HepG2 (cell line): ENCODE results near the gene GALNTL6. TPM values are rescaled to one million over a fixed set of nuclear protein-coding genes. Genes with fewer than 3 reads are reported as not detected.

Experiments used
- ATAC-seq: fragments of 200-7000 bp; cut with Tn5 transposase; 3 replicates; pipeline ENCODE4 v1.9.1; 2020; ENCODE audit warnings: mild to moderate bottlenecking, moderate library complexity
- BruUV-seq: library from RNA; stranded (reverse); fragments of 400-500 nt; replicated peaks from 2 replicates; lab custom pipeline; 2021; lab: Mats Ljungman, UMichigan
- CTCF ChIA-PET: fragments of 300-600 bp; formaldehyde crosslinking; extraction: SDS; loops from one replicate; lab custom pipeline; 2021; ENCODE audit warnings: low total read pairs, inconsistent platforms, low intra/inter-chr PET ratio; lab: Yijun Ruan, JAX
- POLR2A ChIA-PET: fragments of 350-600 bp; sonication (Branson Sonifier 250); formaldehyde crosslinking; loops from one replicate; lab custom pipeline; 2020; ENCODE audit warnings: antibody characterized with exemption, inconsistent platforms; lab: Yijun Ruan, JAX
- DNase-seq: peaks from one replicate; pipeline ENCODE4 v3.0.0-alpha.2; 2015; ENCODE audit warnings: low spot score
- FAIRE-seq: peaks from 3 replicates; lab custom pipeline; 2011; peaks lifted over from hg19 to GRCh38; lab: Jason Lieb, UNC
- H2AFZ ChIP-seq: one replicate; pipeline ENCODE4 v1.6.1; 2011; ENCODE audit warnings: low read length, inconsistent platforms
- H3K27ac ChIP-seq: fragments of 300-600 bp; 3 replicates; pipeline ENCODE4 v1.8.0; 2011; ENCODE audit warnings: mixed run types, mild to moderate bottlenecking, mixed read lengths, low read length, inconsistent platforms; ENCODE audit not compliant: insufficient read depth; ENCODE audit errors: extremely low read length
- H3K27me3 ChIP-seq, 2 experiments: fragments of 200-600 bp in 1 of 2; 2 replicates in 1 of 2; 3 replicates in 1 of 2; pipeline versions ENCODE4 v1.6.0 to v1.8.0; 2011; ENCODE audit warnings: low read length in 2 of 2, mild to moderate bottlenecking in 2 of 2, moderate library complexity in 2 of 2, inconsistent platforms in 1 of 2; ENCODE audit not compliant: insufficient read depth in 2 of 2, control insufficient read depth in 1 of 2
- H3K36me3 ChIP-seq, 2 experiments: fragments of 200-600 bp in 1 of 2; replicated peaks in 1 of 2; 2 replicates in 1 of 2; 3 replicates in 1 of 2; pipeline versions ENCODE4 v1.5.1 to v1.8.0; 2011; ENCODE audit warnings: low read length in 2 of 2, inconsistent platforms in 1 of 2; ENCODE audit not compliant: insufficient read depth in 2 of 2, control insufficient read depth in 1 of 2
- H3K4me1 ChIP-seq: 2 replicates; pipeline ENCODE4 v1.5.1; 2012; ENCODE audit warnings: low read length, inconsistent platforms; ENCODE audit not compliant: insufficient read depth
- H3K4me2 ChIP-seq: 2 replicates; pipeline ENCODE4 v1.6.0; 2011; ENCODE audit warnings: low read depth, low read length, inconsistent platforms
- H3K4me3 ChIP-seq, 3 experiments: fragments of 200-600 bp in 1 of 3; sonication (generic), shearing (Covaris generic) in 1 of 3; replicated peaks in 1 of 3; 2 replicates each; pipeline ENCODE4 v1.5.1; 2011 to 2016; ENCODE audit warnings: low read length in 3 of 3, inconsistent platforms in 2 of 3, low read depth in 2 of 3, mild to moderate bottlenecking in 2 of 3, control low read depth in 1 of 3, mixed read lengths in 1 of 3; ENCODE audit not compliant: insufficient read depth in 1 of 3
- H3K79me2 ChIP-seq: one replicate; pipeline ENCODE4 v1.6.1; 2011; ENCODE audit warnings: low read length, inconsistent platforms; ENCODE audit not compliant: insufficient read depth
- H3K9ac ChIP-seq: 2 replicates; pipeline ENCODE4 v1.6.0; 2011; ENCODE audit warnings: mild to moderate bottlenecking, low read depth, low read length, inconsistent platforms; ENCODE audit not compliant: insufficient read depth
- H3K9me3 ChIP-seq: 2 replicates; pipeline ENCODE4 v1.5.1; 2012; ENCODE audit warnings: mild to moderate bottlenecking, low read length
- H4K20me1 ChIP-seq: 2 replicates; pipeline ENCODE4 v1.6.0; 2011; ENCODE audit warnings: inconsistent platforms, mild to moderate bottlenecking, low read length, moderate library complexity; ENCODE audit not compliant: insufficient read depth
- MAFK ChIP-seq, 2 experiments: IDR thresholded peaks in 1 of 2; conservative IDR thresholded peaks in 1 of 2; 2 replicates each; pipeline ENCODE4 v1.6.1; 2011; ENCODE audit warnings: improper control_type of control experiment in 2 of 2, low read length in 2 of 2
- NFATC3 ChIP-seq: sonication (generic); formaldehyde crosslinking; IDR thresholded peaks from 2 replicates; pipeline ENCODE4 v1.5.1; 2020; ENCODE audit warnings: mild to moderate bottlenecking, missing genetic modification reagents
- SOX13 ChIP-seq, 3 experiments: fragments of 450-650 bp in 1 of 3; sonication (generic) in 1 of 3; formaldehyde crosslinking in 1 of 3; IDR thresholded peaks in 2 of 3; conservative IDR thresholded peaks in 1 of 3; 2 replicates each; pipeline versions ENCODE4 v1.5.0 to v1.6.1; 2016 to 2020; ENCODE audit warnings: antibody characterized with exemption in 1 of 3, mild to moderate bottlenecking in 1 of 3, missing compliant biosample characterization in 1 of 3, missing genetic modification reagents in 1 of 3, moderate library complexity in 1 of 3
- ZFP91 ChIP-seq: sonication (generic); formaldehyde crosslinking; IDR thresholded peaks from 2 replicates; pipeline ENCODE4 v1.9.0; 2022; ENCODE audit warnings: missing genetic modification reagents, mild to moderate bottlenecking, borderline replicate concordance
- ZNF337 ChIP-seq: sonication (generic); formaldehyde crosslinking; IDR thresholded peaks from 2 replicates; pipeline ENCODE4 v1.5.1; 2020; ENCODE audit warnings: missing genetic modification reagents, low read depth, mild to moderate bottlenecking, borderline replicate concordance
- ZNF75D ChIP-seq: sonication (generic); formaldehyde crosslinking; IDR thresholded peaks from 2 replicates; pipeline ENCODE4 v1.8.1; 2023; ENCODE audit warnings: missing genetic modification reagents, mild to moderate bottlenecking, borderline replicate concordance
- ZNF772 ChIP-seq: sonication (generic); formaldehyde crosslinking; IDR thresholded peaks from 2 replicates; pipeline ENCODE4 v1.5.0; 2020; ENCODE audit warnings: mild to moderate bottlenecking, missing genetic modification reagents
- WGBS: methylation state at CpG from one replicate; pipeline ENCODE4 v1.1.6; 2017; ENCODE audit warnings: low lambda C conversion rate; 5-methylcytosine and 5-hydroxymethylcytosine counted together
- in situ Hi-C: cut with HindIII; loops from 2 replicates; pipeline ENCODE4 v1.10.0; 2017; ENCODE audit warnings: low pct_unique_long_range_greater_than_20kb; ENCODE audit not compliant: extremely low pct_ligation_motif_present
- intact Hi-C: fragments of 100-400 bp; cut with micrococcal nuclease; formaldehyde crosslinking; loops from one replicate; pipeline ENCODE4 v1.10.0; 2022; ENCODE audit not compliant: unreplicated experiment
- polyA plus RNA-seq, 8 experiments: library from polyadenylated mRNA; depleted of rRNA in 3 of 8; stranded (reverse) in 7 of 8; unstranded in 1 of 8; fragments of >200 nt; fragmentation: Illumina TruSeq in 4 of 8; extraction: Trizol in 4 of 8; gene quantifications; 2 replicates each; pipeline versions ENCODE4 v1.2.1 to v1.2.3, GENCODE V29; 2011 to 2016; ENCODE audit warnings: low read depth in 4 of 8, missing spikeins in 1 of 8, mixed read lengths in 1 of 8; ENCODE audit not compliant: insufficient read depth in 1 of 8
- total RNA-seq, 5 experiments: library from RNA; depleted of rRNA; stranded (reverse); fragments of >200 nt; fragmentation: Illumina TruSeq; extraction: Trizol; gene quantifications; 2 replicates each; pipeline ENCODE4 v1.2.3, GENCODE V29; 2016; ENCODE audit warnings: low read depth in 1 of 5
- TF ChIP-seq, protein P1 (sequence below): sonication (generic); formaldehyde crosslinking; IDR thresholded peaks from 2 replicates; pipeline ENCODE4 v1.4.0; 2020; ENCODE audit warnings: missing genetic modification reagents

Gene GALNTL6
- total and polyA plus RNA-seq, 2 of the 13 experiments (the other 11 are each of a cell fraction or from before 2014, with no cell fraction given), result not detected

DNA sequence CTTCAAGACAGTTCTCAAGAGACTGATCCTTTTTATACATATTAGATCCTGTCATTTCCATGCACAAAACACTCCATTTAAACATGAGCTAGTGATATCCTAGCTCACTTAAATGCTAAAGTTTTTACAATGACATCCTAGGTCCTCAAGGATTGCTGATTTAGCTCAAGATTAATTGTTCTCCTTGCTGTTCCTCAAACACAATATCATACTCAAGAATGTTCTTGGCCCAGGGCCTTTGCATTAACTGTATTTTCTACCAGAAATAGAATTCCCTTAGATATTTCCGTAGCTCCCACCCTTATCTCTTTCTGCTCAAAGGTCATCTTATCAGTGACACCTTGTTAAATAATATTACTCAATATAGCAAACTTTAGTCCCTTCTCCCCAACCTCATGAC lies 270.1 kb downstream of the GALNTL6 start:
- H3K4me3 ChIP-seq, result no peak overlapping the region
- no peaks in the 10 kb centered on the region for H3K9me3 ChIP-seq
- no peak overlapping the region for H3K27ac ChIP-seq
- FAIRE-seq, result no peak
- in situ Hi-C loops, result no loop called here
- no peak overlapping the region for H3K9ac ChIP-seq
- H4K20me1 ChIP-seq, result no peaks in the 10 kb centered on the region
- TF ChIP-seq SOX13 (IDR thresholded peaks at IDR 0.05) (no peak), SOX13 (CRISPR knock-in tag; conservative IDR thresholded peaks at IDR 0.05 in 1 of 2, IDR thresholded peaks at IDR 0.05 in 1 of 2) (no peak), NFATC3 (CRISPR knock-in tag) (no peak), ZNF337 (CRISPR knock-in tag) (no peak), ZFP91 (CRISPR knock-in tag) (no peak), MAFK (conservative IDR thresholded peaks at IDR 0.05 in 1 of 2, IDR thresholded peaks at IDR 0.05 in 1 of 2; ENCODE audit: low read length in 2 of 2) (peak; percentile 30 to 57; a peak in 3 of 4 replicates), ZNF772 (CRISPR knock-in tag) (no peak), ZNF75D (CRISPR knock-in tag) (no peak)
- TF ChIP-seq, protein P1, sequence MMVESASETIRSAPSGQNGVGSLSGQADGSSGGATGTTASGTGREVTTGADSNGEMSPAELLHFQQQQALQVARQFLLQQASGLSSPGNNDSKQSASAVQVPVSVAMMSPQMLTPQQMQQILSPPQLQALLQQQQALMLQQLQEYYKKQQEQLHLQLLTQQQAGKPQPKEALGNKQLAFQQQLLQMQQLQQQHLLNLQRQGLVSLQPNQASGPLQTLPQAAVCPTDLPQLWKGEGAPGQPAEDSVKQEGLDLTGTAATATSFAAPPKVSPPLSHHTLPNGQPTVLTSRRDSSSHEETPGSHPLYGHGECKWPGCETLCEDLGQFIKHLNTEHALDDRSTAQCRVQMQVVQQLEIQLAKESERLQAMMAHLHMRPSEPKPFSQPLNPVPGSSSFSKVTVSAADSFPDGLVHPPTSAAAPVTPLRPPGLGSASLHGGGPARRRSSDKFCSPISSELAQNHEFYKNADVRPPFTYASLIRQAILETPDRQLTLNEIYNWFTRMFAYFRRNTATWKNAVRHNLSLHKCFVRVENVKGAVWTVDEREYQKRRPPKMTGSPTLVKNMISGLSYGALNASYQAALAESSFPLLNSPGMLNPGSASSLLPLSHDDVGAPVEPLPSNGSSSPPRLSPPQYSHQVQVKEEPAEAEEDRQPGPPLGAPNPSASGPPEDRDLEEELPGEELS (CRISPR knock-in tag), result no peak
- TF ChIP-seq, all 625 proteins: peak for 1
- H3K36me3 ChIP-seq, result no peaks in the 10 kb centered on the region
- intact Hi-C loops, result no loop called here
- no peaks in the 10 kb centered on the region for H3K27me3 ChIP-seq
- ChIA-PET CTCF (no interaction called here), POLR2A (no interaction called here)
- no peaks in the 10 kb centered on the region for H3K79me2 ChIP-seq
- ATAC-seq, result no peak
- no TSS peak for BruUV-seq
- H3K4me2 ChIP-seq, result no peak overlapping the region
- no peak overlapping the region for H2AFZ ChIP-seq
- DNase-seq, result no peak
- H3K4me1 ChIP-seq, result no peaks in the 10 kb centered on the region
- WGBS, result 0% methylated on average over 1 of the region's 1 CpG
